Renal pelvis (tissue), 4 donors: Measurements from ENCODE around the gene AQP12B. TPM values are rescaled to one million over a fixed set of nuclear protein-coding genes. Genes with fewer than 3 reads are reported as not detected.
"Not testable (repeated sequence)": the region's sequence is repeated elsewhere in the genome, so short reads cannot be mapped to it uniquely, and the experiment has no call there.

Experiments
- DNase-seq: peaks from one replicate; pipeline ENCODE4 v3.0.0-alpha.2; 2013
- polyA plus RNA-seq, 3 donors: library from polyadenylated mRNA; unstranded; fragments of 120-200 nt; gene quantifications; one replicate each; pipeline ENCODE4 v1.2.1, GENCODE V29; 2013; ENCODE audit not compliant: insufficient read length in 3 of 3

Gene AQP12B
- polyA plus RNA-seq, 3 donors, result 0.57 to 3.4 (median 0.66) TPM

DNA sequence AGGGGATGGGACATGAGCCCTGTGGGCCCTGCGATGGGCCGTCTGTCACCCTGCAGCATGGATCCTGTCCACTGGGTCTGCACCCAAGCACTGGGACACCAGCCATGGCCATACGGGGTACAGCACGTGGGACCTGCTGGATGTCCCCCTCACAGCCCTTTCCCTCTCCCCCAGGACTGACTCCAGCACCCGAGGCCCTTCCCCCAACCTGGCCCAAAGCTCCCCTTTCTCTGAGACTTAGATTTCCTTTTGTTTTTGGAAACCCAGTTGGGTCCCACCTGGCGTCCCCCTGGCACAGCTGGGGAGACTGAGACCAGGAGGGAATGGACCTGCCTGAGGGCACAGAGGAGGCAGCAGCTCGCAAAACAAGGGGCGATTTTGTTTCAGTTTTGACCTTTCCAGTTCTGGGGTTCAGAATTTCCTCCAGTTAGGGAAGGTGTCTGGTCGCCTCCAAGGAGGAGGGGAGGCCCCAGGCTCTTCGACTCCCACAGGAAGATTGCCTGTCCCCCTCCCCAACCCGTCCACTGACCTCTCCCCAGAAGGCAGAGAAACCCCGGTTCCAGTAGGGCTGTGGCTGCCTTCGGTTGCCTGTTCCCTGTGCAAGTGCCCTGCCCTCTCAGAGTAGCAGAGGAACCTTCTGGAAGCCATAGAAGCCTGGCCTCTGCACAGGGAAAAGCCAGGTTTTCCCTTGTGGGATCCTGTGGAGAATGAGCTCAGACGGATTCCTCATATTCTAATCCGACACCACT is 1.5 kb upstream of the AQP12B start:
- not testable (repeated sequence) for DNase-seq

DNA sequence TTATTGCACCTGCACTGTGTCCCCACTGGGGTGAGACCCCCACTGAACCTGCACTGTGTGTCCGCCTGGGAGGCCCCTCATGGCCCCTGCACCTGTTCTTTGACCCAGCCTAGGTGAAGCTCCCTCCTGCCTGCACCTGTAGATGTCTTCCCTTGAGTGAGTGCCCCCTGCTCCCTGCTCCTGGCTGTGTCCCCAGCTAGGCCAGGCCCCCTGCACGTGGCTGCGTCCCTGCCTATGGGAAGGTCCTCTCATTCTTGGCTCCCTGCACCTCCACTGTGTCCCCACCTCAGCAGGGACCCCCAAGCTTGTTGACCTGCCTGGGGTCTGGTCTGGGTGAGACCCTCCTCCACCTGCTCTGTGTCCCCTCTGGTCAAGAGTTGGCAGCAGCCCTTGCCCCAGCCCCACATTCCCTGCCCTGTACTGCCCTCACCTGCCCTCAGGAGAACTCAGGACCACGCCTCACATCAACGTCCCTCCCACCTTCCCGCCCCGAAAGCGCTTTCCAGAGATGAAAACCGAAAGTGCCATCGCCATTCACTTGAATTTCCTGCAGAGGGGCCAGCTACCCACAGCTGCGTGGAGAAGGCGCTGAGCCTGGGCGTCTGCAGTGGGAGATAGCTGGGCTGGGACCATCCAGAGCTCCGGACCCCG is 769 bp upstream of the AQP12B start:
- DNase-seq, result not testable (repeated sequence)

DNA sequence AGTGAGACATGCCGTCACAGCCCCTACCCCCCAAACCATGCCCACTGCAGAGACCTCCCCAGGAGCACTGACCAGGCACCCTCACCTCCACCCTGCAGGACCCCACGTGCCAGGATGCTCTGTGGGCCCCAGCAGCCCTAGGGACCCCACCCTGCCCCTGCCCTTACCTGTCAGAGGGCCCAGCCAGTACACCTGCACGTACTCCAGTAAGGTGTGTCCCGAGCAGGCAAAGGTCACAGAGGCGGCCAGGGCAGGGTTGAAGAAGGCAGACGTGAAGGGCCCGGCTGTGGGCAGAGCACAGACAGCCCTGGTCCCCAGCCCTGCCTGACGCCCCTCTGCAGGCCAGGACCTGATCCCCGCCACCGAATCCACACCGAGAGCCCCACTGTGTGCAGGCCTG is 2.5 kb downstream of the AQP12B start:
- not testable (repeated sequence) for DNase-seq

DNA sequence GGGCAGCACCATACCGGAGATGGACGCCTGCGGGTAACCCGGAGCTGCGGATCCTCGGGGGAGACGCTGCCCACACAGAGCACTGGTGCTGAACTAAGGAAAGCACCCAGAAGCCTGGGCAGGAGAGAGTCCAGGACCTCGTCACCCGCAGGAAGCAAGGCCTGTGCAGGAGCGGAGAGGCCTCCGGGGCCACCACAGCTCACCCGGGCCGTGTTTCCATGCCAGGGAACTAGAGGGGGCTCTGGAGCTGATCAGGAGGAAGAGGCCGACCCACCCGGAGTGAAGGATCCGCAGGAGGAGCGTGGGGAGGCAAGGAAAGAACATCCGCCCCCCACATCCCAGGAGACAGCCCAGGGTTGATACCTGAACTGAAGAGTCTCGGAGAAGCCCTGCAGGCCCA is 3.8 kb downstream of the AQP12B start:
- not testable (repeated sequence) for DNase-seq

DNA sequence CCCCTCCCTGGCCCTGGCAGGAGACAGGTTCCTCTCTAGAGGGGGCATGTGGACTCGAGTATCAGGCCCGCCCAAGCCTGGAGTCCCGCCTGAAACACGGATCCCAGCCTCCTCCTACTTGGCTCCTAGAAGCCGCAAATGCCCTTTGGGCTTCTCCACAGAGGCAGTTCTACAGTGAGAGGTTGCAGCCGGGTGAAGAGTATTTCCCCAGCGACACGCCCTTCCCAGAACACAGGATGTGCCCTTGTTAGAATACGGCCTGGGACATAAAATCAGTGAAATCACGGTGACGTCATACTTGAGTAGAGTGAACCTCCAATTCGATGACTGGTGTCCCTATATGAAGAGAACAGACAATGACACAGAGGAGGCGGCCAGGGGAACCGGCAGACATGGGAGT is 4.6 kb downstream of the AQP12B start:
- not testable (repeated sequence) for DNase-seq

DNA sequence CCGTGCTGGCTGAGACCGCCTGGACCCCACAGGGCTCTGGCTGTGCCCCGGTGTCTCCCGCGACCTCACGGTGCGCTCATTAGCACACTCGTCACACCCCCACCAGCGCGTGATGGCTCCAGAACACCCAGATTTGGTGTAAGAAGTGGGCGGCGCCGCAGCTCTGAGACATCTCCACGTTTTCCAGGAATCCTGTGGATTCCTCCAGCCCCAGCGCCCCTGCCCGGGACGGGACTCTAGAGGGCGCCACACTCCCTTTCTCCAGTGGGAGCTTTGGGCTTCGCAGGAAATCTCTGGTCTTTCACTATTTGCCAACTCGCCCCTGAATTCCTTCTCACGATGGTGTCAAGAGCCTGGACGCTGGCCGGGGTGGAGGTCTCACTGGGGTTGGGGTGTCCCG is 7.3 kb downstream of the AQP12B start:
- DNase-seq, result not testable (repeated sequence)

DNA sequence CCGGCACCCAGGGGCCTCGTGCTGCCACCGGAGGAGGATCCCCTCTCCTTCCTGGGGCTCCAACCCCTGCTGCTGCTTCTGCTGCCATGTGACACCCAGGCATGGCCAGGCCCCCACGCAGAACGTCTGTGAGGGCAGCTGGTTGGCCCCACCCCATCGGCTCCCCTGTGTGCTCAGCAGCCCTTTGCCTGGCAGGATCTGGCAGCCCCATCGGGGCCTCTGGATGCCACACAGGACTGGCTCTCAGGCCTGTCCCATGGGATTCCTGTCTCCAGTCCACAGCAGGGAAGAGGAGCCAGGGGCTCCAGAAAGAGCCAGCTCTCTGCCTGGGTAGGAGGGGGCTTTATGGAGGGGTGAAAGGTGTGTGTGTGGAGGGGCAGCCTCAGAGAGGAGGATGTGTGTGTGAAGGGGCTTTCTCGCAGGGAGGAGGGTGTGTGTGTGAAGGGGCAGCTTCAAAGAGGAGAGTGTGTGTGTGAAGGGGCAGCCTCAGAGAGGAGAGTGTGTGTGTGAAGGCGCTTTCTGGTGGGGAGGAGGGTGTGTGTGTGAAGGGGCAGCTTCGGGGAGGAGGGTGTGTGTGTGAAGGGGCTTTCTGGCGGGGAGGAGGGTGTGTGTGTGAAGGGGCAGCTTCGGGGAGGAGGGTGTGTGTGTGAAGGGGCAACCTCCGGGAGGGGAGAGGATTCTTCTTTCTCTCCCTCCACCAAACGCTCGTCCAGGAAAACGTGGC is 8.1 kb downstream of the AQP12B start:
- not testable (repeated sequence) for DNase-seq

DNA sequence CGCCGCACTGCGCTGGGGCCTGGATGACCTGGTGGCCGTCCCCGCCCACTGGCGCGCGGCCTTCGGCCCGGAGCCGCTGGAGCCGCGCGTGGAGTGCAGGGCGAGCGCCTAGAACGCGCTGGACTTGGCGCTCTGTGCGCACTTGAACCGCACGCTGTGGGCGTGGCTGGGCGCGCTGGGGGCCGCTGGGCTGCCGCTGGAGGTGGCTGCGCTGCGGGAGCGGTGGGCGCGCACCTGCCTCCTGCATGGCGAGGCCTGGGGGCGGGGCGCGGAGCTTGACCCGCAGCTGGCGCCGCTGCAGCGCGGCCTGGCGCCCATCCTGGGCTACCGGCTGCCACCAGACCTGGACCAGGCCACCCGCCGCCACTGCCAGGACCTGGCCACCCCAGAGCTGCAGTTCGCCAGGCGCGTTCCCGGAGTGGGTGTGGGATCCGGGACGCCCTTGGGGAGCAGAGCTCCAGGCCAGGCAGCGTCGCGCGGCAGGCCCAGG is 9.9 kb downstream of the AQP12B start:
- no peak for DNase-seq

DNA sequence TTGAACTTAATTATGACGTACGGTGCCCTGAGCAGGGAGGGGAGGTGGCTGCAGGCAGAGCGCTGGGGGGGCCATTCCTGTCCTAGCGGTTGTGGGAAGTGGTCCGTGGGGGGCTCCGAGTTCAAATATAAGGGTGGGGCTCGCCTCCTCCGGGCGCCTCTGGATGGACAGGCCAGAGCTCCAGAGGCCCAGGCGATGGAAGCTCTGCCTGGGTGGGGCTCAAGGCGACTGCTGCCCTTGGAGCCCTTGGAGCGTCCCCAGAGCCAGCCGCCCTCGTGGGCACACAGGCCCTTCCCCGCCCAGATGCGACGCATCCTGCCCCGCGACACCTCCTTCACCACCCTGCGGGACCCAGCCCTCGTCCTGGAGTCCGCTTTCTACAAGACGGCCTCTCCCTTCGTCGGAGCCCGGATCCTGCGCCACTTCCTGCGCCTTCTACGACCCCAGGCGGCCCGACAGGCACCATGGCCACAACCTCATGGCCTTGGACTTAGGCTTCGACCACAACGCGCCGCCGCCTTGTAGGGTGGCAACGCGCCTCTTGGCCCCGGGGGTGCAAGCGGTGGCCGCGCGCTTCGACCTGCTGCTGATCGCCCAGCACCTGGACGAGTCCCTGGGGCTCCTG is 10.5 kb downstream of the AQP12B start:
- DNase-seq, result no peak

DNA sequence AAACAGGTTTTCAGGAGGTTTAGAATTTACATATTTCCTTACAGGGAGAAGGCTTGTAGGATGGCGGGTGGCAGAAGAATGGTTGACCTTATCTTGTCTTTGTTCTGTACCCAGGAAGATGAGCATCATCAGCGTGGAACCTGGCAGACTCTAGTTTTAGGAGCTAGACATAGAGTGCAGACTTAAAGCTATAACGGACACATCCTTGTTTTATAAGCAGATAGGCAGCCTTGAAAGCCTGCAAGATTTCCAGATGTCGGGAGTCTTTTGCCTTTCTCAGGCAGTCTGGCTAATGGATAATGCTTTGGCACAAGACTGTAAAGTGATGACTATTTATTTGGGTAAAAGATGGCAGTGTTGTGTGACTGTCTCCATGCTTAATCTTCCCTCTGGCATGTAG is 11.7 kb downstream of the AQP12B start:
- DNase-seq, result no peak

DNA sequence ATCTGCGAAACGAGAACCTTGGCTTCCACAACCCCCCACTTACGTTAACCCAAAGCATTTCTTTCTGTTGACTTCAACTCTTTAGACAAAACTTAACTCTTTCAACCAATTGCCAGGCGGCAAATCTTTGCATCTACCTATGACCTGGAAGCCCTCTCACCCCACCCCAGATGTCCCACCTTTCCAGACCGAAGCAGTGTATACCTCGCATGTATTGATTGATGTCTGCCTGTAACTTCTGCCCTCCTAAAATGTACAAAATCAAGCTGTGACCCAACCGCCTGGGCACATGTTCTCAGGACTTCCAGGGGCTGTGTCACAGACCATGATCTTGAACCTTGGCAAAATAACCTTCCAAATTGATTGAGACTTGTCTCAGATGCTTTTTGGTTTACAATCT is 12.3 kb downstream of the AQP12B start:
- DNase-seq, result no peak

DNA sequence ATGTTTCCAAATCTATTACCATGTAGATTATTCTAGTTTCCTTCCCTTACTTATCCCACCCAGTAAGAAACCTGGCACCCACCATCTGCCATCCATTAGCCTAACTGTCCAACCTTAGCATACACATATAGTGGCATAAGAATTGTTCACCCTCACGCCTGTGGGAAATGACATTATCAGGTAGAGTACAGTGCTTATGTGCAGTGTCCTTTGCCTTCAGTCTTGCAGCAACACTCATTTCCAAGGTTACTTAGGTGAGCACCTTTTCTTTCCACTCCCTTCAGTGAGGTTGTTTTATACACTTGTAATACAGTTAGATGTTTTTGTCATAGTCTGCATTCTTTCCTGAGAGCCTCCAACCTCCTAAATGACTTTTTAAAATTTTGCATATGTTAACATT is 18.1 kb downstream of the AQP12B start:
- no peak for DNase-seq

DNA sequence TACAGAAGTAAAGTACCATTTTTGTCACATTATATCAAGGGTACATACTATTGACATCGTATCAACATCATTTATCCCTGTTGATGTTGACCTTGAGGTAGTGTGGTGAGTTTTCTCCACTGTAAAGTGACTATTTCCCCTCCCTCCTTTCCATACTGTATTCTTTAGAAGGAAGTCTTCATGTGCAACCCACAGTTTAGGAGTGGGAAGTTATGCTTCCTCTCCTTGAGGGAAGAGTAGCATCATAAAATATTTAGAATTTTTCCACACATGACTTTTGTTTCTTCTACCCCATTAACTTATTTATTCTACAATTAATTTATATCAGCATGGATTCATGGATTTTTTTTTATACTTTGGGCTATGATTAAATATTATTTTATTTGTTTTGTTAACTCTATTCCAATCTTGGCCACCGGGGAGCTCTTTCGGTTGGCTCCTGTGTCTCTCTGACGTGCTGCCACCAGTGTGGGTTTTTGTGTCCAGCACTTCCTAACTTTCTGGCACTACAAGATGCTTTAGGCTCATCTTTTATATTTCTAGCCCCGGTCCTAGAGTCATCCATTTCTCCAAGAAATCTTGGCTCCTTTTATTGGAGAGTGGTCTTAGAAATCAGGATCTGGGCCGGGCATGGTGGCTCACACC is 19.0 kb downstream of the AQP12B start:
- DNase-seq, result no peak

DNA sequence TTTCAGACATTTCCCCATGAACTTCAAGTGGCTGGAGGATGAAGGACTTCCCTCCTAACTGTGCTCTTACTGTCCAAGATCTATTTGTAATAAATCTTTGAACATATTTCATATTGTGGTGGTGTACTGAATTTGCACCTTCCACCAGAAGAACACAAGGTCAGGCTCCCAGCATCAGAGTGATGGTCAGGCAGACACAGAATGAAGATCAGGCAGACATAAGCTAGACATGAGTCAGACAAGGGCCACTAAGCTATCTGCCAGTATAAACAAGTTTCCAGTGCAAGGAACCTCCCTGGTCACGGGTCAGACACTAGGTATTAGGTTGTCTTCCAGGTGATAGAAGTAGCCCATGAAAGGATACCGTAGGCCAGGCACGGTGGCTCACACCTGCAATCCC is 20.0 kb downstream of the AQP12B start:
- no peak for DNase-seq

DNA sequence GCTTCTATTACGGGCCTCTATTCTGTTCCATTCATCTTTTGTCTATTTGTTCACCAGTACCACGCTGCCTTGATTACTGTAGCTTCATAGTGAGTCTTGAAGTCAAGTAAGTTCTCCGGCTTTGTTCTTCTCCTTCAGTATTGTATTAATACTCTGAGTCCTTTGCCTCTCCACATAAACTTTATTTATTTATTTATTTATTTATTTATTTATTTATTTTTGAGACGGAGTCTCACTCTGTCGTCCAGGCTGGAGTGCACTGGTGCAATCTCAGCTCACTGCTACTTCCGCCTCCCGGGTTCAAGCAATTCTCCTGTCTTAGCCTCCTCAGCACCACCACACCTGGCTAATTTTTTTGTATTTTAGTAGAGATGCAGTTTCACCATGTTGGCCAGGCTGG is 22.8 kb downstream of the AQP12B start:
- DNase-seq, result not testable (repeated sequence)

DNA sequence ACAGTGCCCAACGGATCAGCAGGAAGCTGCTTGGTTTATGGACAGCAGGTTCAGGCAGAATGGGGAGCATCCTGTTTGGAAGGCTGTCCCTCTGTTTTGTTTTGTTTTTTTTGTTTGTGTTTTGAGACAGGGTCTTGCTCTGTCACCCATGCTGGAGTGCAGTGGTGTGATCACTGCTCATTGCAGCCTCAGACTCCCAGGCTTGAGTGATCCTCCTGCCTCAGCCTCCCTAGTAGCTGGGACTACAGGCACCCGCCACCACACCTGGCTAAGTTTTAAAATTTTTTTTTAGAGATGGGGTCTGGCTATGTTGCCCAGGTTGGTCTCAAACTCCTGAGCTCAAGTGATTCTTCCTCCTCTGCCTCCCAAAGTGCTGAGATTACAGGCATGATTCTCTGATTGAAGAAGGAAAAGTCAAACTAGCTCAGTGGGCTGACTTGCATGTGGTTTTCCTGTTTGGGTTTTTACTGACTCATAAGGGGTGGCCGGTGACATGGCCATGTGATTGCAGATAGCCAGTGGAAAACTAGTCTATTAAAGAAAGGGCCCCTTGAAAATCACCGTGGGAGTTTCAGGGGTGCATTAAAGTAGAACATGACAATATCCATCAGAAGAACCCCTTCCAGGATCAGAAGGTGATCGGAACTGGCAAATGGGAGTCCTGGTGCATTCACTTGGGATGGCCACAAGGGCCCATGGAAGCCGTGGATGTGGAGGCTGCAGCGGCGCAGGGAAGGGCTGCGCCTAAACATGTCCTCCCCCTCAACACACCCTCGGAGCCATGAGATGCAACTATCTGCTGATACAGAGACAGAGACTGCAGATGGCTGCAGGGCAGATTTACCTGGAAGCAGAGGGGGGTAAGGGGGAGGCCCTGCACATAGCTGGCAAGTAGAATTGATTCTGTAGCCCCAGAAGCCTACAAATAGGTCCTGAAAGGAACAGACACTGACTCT is 26.5 kb downstream of the AQP12B start:
- DNase-seq, result no peak

DNA sequence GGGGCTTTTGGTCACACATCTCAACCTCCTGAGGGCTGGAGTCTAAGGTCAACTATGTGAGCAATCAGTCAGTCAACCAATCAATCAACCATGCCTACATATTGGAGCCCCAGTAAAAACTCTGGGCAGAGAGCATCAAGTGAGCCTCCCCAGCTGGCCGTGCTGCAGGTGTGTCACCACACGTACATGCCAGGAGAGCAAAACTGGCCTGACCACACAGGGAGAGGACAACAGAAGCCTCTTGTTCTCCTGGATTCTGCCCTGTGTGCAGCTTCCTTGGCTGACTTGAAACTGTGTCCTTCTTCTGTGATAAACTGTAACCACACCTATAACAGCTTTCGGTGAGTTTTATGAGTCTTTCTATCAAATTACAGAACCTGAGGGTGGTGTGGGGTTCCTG is 31.5 kb downstream of the AQP12B start:
- DNase-seq, result no peak

DNA sequence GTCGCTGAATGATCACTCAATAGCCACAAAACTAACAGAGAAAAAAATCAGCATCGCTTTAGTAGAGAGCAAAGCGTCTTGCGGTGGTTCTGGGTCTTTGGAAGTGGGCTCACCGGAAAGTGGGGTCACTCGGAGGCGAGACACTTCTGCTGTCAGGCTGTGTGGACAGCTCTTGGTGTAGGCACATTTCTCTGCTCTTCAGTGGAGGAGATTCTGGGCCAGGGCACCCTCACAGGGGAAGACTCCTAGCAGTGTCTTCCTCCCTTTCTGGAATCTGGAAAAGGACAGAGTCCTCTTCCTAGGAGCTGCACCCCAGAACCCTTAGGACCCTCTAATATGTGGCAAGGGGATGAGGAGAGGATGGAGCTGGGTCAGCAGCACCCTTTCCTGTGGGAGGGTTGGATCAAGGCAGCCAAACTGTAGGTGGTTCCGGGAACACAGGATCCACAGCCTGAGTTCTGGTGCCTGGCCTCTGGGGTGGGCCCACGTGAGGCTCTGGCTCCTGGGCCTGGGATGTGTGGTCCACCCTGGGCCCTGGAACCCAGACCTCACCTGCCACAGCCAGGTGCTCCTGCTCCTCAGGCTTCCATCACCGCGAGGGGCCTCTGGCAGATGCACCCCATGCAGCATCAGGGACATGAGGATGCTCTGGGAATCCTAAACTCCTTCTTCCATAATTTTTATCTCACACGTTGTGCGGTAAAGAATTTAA is 32.3 kb downstream of the AQP12B start:
- DNase-seq, result no peak

DNA sequence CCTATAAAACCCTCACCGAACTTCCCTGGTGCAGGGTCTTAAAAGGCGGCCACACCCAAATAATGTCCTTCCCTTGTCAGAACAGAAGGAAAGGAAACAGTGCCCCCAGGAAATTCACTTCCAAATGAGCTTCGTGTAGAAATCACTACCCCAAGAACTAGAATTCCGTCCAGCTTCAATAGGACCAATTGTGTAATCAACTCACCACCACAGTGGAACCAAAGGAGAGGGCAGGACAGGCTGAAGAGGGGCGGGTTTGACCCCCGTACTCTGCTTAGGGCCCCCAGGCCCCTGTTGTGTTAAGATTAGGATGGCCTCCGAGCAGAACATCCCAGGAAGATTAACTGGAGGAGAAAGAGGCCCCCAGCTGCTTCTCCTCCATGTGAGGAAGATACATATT is 33.4 kb downstream of the AQP12B start:
- DNase-seq, result no peak
